Stimulated activated CD4-positive, alpha-beta T cell treated with anti-CD3 and anti-CD28 coated beads, Interleukin-2, amount 100 ng/mL, for 48 hours (primary cell): Measurements from ENCODE around the gene BCL2L15.
A peak's percentile ranks its signal among the peaks of the same experiment; 100 is the strongest.
"Not testable (repeated sequence)": the region's sequence is repeated elsewhere in the genome, so short reads cannot be mapped to it uniquely, and the experiment has no call there.

Experiments used
- DNase-seq, 2 donors: peaks; one replicate each; pipeline ENCODE4 v3.0.0-alpha.2; 2020

BCL2L15 gene

GRCh38 chr1:113868387-113869083, 18.8 kb downstream of the BCL2L15 start:
- DNase-seq: no peak

GRCh38 chr1:113861641-113862040, 25.7 kb downstream of the BCL2L15 start:
- no peak for DNase-seq

- DNase-seq: no peak
These were observed 26.5 kb downstream of the BCL2L15 start for GRCh38 chr1:113860891-113861290.

GRCh38 chr1:113859478-113860175, 27.8 kb downstream of the BCL2L15 start:
- no peak for DNase-seq

- DNase-seq: no peak
These were observed 28.4 kb downstream of the BCL2L15 start for GRCh38 chr1:113858982-113859381.

GRCh38 chr1:113858418-113858817, 29.0 kb downstream of the BCL2L15 start:
- no peak for DNase-seq

- no peak for DNase-seq
These were observed 29.6 kb downstream of the BCL2L15 start for GRCh38 chr1:113857776-113858175.

- DNase-seq: no peak
These were observed 31.0 kb downstream of the BCL2L15 start for GRCh38 chr1:113856401-113856790.

GRCh38 chr1:113855630-113856400, 31.6 kb downstream of the BCL2L15 start:
- DNase-seq: no peak

GRCh38 chr1:113854234-113854633, 33.1 kb downstream of the BCL2L15 start:
- no peak for DNase-seq

- not testable (repeated sequence) for DNase-seq
These were observed 34.7 kb downstream of the BCL2L15 start for GRCh38 chr1:113852694-113853093.

- no peak for DNase-seq
These were observed 37.1 kb downstream of the BCL2L15 start for GRCh38 chr1:113850127-113850796.

GRCh38 chr1:113849072-113849471, 38.3 kb downstream of the BCL2L15 start:
- no peak for DNase-seq

- no peak for DNase-seq
These were observed 40.9 kb downstream of the BCL2L15 start for GRCh38 chr1:113846391-113847035.

GRCh38 chr1:113836534-113836933, 50.8 kb downstream of the BCL2L15 start:
- DNase-seq: no peak

- DNase-seq: peak; percentile 15 to 17
These were observed 51.6 kb downstream of the BCL2L15 start for GRCh38 chr1:113835686-113836290.

- no peak for DNase-seq
These were observed 52.7 kb downstream of the BCL2L15 start for GRCh38 chr1:113834716-113835115.
